ENCODE measurements around the gene CCDC88C.
A peak's percentile ranks its signal among the peaks of the same experiment; 100 is the strongest.

CCDC88C gene

GRCh38 chr14:91363776-91364523, 53.7 kb downstream of the CCDC88C start:
- peak; percentile 87 for DNase-seq

DNA sequence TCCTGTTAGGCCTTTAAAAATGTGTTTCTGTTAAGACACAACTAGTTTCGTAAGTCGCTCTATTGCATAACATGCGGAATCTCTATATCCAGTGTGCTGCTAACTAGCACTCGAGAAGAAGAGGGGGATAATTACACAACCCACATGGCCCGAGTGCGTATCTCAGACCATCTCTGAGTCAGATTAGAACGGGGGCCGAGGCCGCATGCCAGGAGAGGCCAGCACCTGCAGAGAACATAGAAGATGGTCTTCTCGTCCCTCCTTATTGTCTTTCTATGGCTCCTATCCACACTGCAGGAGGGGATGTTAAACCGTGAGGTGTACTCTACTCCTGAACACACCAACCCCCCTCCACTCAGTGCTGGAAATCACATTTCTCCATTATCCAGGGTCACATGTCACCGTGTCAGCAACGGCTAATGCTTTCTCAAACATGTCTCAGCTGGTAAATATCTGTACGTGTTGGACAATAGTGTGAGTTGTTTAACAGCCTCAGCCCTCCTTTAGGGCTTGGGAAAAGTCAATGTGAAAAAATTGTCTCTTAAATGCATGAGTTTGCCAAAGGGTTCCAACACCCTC, 56.3 kb downstream of the CCDC88C start:
- DNase-seq = no peak

DNA sequence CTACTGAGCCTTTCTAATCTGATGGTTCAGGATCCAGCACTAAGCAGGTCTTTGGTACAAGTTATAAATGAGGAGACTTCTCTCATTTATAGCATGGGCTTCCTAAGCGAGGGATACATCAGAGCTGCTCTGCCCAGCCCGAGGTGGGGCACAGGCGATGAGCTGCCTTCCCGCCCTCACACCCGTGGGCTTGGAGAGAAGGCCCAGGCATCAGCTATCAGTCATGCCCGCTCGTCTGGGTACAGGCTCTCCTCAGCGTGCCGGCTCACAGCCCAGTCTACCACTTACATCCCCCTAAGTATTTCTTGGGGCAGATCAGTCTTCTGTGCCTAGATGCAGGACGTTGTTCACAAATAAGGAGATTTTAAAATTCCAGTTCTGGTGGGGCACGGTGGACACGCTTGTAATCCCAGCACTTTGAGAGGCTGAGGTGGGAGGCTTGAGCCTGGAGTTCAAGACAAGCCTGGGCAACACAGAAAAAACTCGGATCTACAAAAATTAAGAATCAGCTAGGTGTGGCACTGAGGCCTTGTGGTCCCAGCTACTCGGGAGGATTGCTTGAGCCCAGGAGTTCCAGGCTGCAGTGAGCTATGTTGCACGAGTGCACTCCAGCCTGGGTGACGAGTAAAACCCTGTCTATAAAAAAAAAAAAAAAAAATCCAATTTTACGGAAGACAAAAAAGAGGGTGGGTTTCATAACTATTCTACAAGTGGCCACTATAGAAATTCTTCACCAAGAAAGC, 57.0 kb downstream of the CCDC88C start:
- DNase-seq = no peak

DNA sequence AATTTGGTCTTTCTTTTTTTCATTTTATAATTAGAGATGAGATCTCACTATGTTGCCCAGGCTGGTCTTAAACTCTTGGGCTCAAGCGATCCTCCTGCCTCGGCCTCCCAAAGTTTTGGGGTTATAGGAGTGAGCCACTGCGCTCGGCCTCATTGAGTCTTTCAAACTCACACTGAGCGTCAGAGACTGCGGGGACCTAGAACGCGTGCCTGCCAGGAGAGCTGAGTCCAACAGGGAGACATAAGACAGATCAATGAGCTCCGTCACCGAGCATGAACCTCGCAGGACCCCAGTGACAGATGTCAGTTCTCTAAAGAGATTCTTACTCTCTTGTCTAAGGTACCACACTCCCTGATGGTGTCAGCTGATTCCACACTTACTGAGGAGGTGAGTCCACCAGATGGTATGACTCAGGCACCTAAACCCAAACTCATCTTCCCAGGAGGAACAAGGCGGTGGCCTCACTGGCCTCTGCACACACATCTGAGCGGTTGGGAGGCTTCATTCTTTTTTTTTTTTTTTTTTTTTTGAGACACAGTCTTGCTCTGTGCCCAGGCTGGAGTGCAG, 58.9 kb downstream of the CCDC88C start:
- no peak for DNase-seq

- DNase-seq = no peak
Observed at GRCh38 chr14:91358025-91358319, 59.6 kb downstream of the CCDC88C start.

- no peak for DNase-seq
Observed at GRCh38 chr14:91357272-91358024, 60.2 kb downstream of the CCDC88C start.

DNA sequence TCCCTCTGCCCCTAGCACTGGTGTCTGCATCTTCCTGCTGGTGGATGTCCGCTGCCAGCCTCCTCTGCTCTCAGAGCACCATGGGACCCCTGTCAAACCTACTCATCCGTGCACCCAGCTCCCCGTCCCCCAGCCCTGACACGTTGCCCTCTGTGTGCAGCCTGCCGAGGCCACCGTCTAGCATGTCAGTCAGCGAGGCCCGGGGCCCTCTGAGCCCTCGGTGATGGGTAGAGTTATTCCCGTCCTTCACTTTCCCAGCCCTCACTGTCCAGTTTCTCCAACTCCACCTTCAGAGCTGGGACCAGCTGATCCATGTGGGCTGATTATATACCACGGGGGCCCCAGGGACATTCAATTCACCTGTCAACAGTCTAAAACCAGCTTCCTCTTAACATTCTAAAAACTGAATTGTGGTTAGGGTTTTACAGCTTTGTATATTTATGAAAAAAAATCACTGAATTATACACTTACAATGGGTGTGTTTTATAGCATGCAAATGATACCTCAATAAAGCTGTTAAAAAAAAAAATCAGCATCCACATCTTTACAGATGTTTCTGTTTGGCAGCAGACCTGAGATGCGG, 61.3 kb downstream of the CCDC88C start:
- DNase-seq = no peak

GRCh38 chr14:91354979-91355685, 62.5 kb downstream of the CCDC88C start:
- DNase-seq = no peak

DNA sequence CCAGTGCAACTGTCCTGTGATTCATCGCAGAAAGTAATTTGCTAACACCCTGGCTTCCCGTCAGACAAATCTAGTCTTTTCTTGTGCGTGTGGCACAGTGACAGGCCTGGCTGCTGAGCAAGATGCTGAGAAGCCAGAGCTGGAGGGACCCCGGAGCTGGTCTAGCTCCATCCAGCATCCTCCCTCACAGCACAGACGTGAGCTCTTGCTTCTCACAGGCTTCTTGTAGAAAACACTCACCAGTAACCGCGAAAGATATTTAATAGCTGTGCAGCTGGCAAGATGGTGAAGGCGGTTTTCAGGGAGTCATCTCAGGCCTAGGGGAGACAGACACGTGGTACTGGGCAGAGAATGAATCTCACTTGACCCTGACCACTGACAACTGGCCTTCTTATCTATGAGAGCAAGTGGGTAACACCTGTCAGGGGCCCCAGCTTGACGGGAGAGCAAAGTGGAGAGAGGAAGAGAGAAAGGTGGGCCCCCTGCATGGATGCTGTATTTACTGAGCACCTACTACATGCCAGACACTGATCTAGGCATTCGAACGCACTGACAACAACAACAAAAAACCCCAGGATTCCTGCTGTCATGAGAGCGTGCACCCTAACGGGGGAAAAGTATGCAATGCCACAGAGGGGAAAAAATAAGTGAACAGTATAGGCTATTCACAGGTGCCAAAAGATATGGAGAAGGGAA, 63.3 kb downstream of the CCDC88C start:
- DNase-seq = no peak

- DNase-seq = no peak
Observed at GRCh38 chr14:91352728-91353692, 64.6 kb downstream of the CCDC88C start.

- peak; percentile 47 for DNase-seq
Observed at GRCh38 chr14:91352053-91352452, 65.6 kb downstream of the CCDC88C start.

GRCh38 chr14:91351512-91351862, 66.1 kb downstream of the CCDC88C start:
- DNase-seq = no peak

DNA sequence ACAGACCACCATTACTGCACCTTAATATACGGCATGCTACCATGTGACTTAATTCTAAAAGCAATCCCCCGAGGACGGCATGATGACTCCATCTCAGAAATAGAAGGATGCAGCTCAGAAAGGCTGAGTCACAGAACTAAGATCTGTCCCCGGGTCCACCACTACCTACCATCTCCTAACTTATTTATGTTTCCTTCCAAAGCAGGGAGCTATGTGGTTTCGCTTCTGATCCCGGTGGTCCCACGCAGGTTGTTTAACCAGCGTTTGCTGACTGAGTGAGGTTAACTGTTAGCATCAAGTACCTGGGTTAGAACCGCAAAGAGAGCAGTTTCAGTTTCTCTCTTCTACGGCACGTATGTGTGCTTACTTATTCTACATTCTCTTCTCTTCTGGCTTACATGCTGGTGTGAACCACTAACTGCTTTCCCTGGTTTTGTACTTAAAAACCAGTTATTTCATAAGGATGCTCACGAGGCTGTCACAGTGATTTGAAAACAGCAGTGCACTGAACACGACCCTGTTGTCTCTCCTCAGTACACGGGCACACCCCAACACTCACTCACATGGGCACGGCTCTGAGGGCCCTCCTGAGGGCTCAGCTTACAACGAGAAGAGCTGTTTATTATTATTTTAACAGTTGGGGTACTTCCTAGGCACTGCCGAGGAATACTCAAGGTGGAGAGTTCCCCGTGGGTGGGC, 66.7 kb downstream of the CCDC88C start:
- peak; percentile 79 for DNase-seq

DNA sequence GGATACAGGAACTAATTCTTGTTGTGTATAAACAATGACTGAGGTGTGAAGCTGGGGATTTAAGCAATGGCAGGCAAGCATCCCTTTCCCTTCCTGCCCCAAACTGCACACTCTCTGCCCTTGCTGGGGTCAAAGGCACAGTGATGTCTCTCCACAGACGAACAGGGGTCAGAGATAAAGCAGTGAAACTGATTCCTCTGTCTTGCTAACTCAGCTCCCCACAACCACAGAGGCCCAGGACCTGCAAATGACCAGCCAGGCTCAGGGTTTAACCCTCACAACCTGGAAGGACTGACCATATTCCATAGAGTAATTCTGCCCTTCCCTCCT, 67.2 kb downstream of the CCDC88C start:
- DNase-seq = peak; percentile 41

GRCh38 chr14:91349481-91350074, 68.0 kb downstream of the CCDC88C start:
- peak; percentile 62 for DNase-seq

- peak; percentile 41 for DNase-seq
Observed at GRCh38 chr14:91348845-91349465, 68.7 kb downstream of the CCDC88C start.

DNA sequence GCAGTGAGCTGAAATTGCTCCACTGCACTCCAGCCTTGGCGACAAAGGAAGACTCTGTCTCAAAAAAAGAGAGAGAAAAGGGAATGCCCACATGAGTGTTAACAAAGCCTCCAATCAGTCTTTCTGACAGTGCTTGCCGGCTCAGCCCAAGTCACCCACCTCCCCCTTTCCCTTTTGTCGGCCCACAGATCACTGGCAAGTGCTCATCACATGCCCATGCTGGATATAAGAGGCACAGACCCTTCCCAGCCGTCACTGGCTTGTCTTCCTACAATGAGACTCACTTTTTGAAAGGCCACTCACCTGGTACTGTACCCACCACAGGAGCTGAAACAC, 70.8 kb downstream of the CCDC88C start:
- DNase-seq = no peak

- DNase-seq = no peak
Observed at GRCh38 chr14:91344096-91344495, 73.5 kb downstream of the CCDC88C start.

GRCh38 chr14:91343051-91343450, 74.6 kb downstream of the CCDC88C start:
- DNase-seq = no peak
